Measurements from ENCODE around the gene IL36RN. TPM values are rescaled to one million over a fixed set of nuclear protein-coding genes. Genes with fewer than 3 reads are reported as not detected.

Gene IL36RN
- total and polyA plus RNA-seq, 9 donors = 0.16 to 5.0 TPM; not detected in 7

DNA sequence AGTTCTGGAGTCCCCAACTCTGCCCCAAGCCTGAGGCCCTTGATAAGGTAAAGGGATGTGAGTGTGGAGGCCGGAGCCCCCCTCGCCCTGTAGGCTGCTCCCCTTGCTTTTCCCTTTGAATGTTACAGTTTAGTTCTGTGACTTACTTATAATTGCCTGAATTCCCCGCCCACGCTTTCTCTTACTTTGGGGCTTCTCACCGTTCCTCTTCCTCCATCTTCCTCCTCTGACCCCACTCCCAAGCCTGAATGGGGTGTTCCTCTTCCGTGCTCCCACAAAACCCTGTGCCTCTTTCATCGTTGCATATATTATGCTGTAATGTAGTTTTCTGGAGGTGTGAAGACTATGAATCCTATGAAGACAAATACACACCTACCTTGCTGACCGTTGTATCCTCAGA is 53.4 kb downstream of the IL36RN start:
- H3K9me3 ChIP-seq (replicated peaks; ENCODE audit: control insufficient read depth, low read depth, low read length) = no peaks in the 10 kb centered on the region
- no peak overlapping the region for H3K27ac ChIP-seq (ENCODE audit: low read length)
- no peak for DNase-seq
- H3K4me1 ChIP-seq (ENCODE audit: control insufficient read depth, insufficient read depth, low read length) = no peaks in the 10 kb centered on the region
- H3K4me3 ChIP-seq (ENCODE audit: low read length) = no peak overlapping the region
- no CpG with 5 or more reads among the region's 8 CpGs for WGBS (ENCODE audit: insufficient coverage)
- no peaks in the 10 kb centered on the region for H3K27me3 ChIP-seq (ENCODE audit: control insufficient read depth, insufficient read depth, low read length)
- H3K36me3 ChIP-seq (ENCODE audit: control insufficient read depth, insufficient read depth, low read length) = no peaks in the 10 kb centered on the region

DNA sequence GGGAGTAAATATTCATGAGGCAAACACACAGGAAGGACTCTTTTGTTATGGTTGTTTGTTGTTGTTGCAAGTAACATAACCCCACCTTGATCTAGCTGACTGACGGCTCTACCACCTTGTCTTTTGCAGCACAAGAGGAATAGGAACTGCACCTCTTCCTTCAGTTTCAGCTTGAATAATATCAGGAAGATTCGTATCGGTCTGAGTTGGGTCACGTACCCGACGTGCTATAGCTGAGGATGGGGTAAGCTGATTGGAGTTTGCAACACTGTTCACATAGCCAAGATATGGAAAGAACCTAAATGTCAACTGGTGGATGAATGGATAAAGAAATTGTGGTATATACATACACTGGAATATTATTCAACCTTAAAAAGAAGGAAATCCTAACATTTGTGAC is 53.9 kb downstream of the IL36RN start:
- no peak for DNase-seq
- H3K27me3 ChIP-seq (ENCODE audit: control insufficient read depth, insufficient read depth, low read length) = no peaks in the 10 kb centered on the region
- WGBS (ENCODE audit: insufficient coverage) = no CpG with 5 or more reads among the region's 6 CpGs
- H3K4me3 ChIP-seq (ENCODE audit: low read length) = no peak overlapping the region
- H3K27ac ChIP-seq (ENCODE audit: low read length) = no peak overlapping the region
- no peaks in the 10 kb centered on the region for H3K4me1 ChIP-seq (ENCODE audit: control insufficient read depth, insufficient read depth, low read length)
- H3K9me3 ChIP-seq (replicated peaks; ENCODE audit: control insufficient read depth, low read depth, low read length) = no peaks in the 10 kb centered on the region
- no peaks in the 10 kb centered on the region for H3K36me3 ChIP-seq (ENCODE audit: control insufficient read depth, insufficient read depth, low read length)

DNA sequence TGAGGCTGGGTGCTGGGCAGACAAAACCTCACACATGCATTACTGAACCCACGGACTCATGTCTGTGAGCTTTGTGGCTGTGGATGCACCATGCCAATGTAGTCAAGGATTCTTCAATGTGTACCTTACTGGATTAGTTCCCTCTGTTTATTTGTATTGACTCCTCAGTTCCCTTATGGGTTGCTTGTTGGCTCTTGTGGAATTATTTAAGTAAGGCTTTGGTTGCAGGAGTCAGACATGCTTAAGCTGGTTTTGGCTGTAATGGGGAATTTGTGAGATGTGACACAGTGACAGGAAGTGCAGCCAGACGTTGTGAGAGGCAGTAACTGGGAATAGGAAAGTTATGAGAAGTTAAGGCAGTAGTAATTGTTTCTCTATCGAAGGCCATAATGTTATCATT is 54.8 kb downstream of the IL36RN start:
- Histone ChIP-seq H3K4me3 (ENCODE audit: low read length) (no peak overlapping the region), H3K36me3 (ENCODE audit: control insufficient read depth, insufficient read depth, low read length) (no peaks in the 10 kb centered on the region), H3K27ac (ENCODE audit: low read length) (no peak overlapping the region), H3K4me1 (ENCODE audit: control insufficient read depth, insufficient read depth, low read length) (no peaks in the 10 kb centered on the region), H3K9me3 (replicated peaks; ENCODE audit: control insufficient read depth, low read depth, low read length) (no peaks in the 10 kb centered on the region), H3K27me3 (ENCODE audit: control insufficient read depth, insufficient read depth, low read length) (no peaks in the 10 kb centered on the region)
- WGBS (ENCODE audit: insufficient coverage) = 40% methylated on average over 2 of the region's 3 CpGs
- no peak for DNase-seq

Other genes with a start within 250 kb of the IL36RN start
- gene IL1B, start 222.4 kb upstream of the IL36RN start, total RNA-seq = 0.18 TPM
- gene IL1B, start 222.4 kb upstream of the IL36RN start, polyA plus RNA-seq (ENCODE audit: insufficient read depth in 1 of 8, insufficient read length in 8 of 8, low replicate concordance in 1 of 8) = 1 to 10 TPM in 2 of 8 donors, under 1 TPM in 5, not detected in 1; 0.18 to 6.1 (median 0.69) TPM
- not detected for gene IL37, start 148.0 kb upstream of the IL36RN start, total RNA-seq
- gene IL37, start 148.0 kb upstream of the IL36RN start, polyA plus RNA-seq (ENCODE audit: insufficient read depth in 1 of 8, insufficient read length in 8 of 8, low replicate concordance in 1 of 8) = not detected
- gene IL36G, start 81.2 kb upstream of the IL36RN start, total RNA-seq = 0.31 TPM
- under 1 TPM in 6 of 8 donors, not detected in 2; 0.14 to 0.42 (median 0.28) TPM for gene IL36G, start 81.2 kb upstream of the IL36RN start, polyA plus RNA-seq (ENCODE audit: insufficient read depth in 1 of 8, insufficient read length in 8 of 8, low replicate concordance in 1 of 8)
- gene IL36A, start 53.7 kb upstream of the IL36RN start, total RNA-seq = not detected
- not detected for gene IL36A, start 53.7 kb upstream of the IL36RN start, polyA plus RNA-seq (ENCODE audit: insufficient read depth in 1 of 8, insufficient read length in 8 of 8, low replicate concordance in 1 of 8)
- gene IL36B, start 6.3 kb upstream of the IL36RN start, total RNA-seq = not detected
- gene IL36B, start 6.3 kb upstream of the IL36RN start, polyA plus RNA-seq (ENCODE audit: insufficient read depth in 1 of 8, insufficient read length in 8 of 8, low replicate concordance in 1 of 8) = not detected
- not detected for gene IL1F10, start 8.8 kb downstream of the IL36RN start, total RNA-seq
- gene IL1F10, start 8.8 kb downstream of the IL36RN start, polyA plus RNA-seq (ENCODE audit: insufficient read depth in 1 of 8, insufficient read length in 8 of 8, low replicate concordance in 1 of 8) = not detected
- 0.22 TPM for gene IL1RN, start 68.4 kb downstream of the IL36RN start, total RNA-seq
- 1 to 10 TPM in 2 of 8 donors, under 1 TPM in 6; 0.28 to 4.0 (median 0.61) TPM for gene IL1RN, start 68.4 kb downstream of the IL36RN start, polyA plus RNA-seq (ENCODE audit: insufficient read depth in 1 of 8, insufficient read length in 8 of 8, low replicate concordance in 1 of 8)
- gene PSD4, start 114.8 kb downstream of the IL36RN start, total RNA-seq = 1.6 TPM
- 1 to 10 TPM in 7 of 8 donors, under 1 TPM in 1; 0.95 to 3.2 (median 1.9) TPM for gene PSD4, start 114.8 kb downstream of the IL36RN start, polyA plus RNA-seq (ENCODE audit: insufficient read depth in 1 of 8, insufficient read length in 8 of 8, low replicate concordance in 1 of 8)
- 0.44 TPM for gene PAX8, start 219.7 kb downstream of the IL36RN start, total RNA-seq
- gene PAX8, start 219.7 kb downstream of the IL36RN start, polyA plus RNA-seq (ENCODE audit: insufficient read depth in 1 of 8, insufficient read length in 8 of 8, low replicate concordance in 1 of 8) = 10 to 100 TPM in 1 of 8 donors, 1 to 10 TPM in 5, under 1 TPM in 2; 0.02 to 11.3 (median 2.5) TPM